HG03039 (cell line): ENCODE results near the gene INSL3.

ENCODE experiments used
- ATAC-seq: cut with Tn5 transposase; IDR thresholded peaks from one replicate; pipeline ENCODE4 v1.9.1; 2021; ENCODE audit warnings: mild to moderate bottlenecking, moderate library complexity; ENCODE audit not compliant: unreplicated experiment

INSL3 gene

GRCh38 chr19:17847538-17848366 lies 26.4 kb upstream of the INSL3 start, which contains the start of gene JAK3:
Gene JAK3 (minus strand): TSS chr19:17847982. CDS start chr19:17844417, 3,565 bp downstream.
- ATAC-seq = peak; percentile 57

- no peak for ATAC-seq
Measured at GRCh38 chr19:17846146-17846545, 24.8 kb upstream of the INSL3 start.

GRCh38 chr19:17843908-17844490 lies 22.7 kb upstream of the INSL3 start:
- no peak for ATAC-seq

DNA sequence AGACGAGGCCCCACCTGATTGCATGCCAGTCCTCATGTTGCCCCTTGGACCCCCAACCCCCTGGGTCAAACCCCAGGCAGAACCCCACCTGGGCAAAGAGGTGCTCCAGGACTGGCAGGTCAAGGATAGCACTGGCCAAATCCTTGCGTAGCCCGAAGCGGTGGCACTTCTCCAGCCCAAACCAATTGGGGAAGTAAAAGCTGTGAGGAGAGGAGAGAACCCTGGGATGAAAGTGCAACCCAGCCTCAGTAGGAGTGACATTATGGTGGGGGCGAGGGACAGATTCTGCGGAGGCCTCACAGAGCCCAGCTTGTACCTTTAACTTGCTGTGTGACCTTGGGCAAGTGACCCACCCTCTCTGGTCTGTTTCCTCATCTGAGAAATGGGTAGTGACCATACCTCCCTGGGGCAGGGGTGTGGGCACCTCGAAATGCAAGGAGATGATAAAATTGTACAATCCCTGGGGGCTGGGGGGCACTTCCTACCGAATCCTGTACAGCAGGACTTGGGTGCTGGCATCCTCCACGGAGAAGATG lies 22.0 kb upstream of the INSL3 start:
- no peak for ATAC-seq

DNA sequence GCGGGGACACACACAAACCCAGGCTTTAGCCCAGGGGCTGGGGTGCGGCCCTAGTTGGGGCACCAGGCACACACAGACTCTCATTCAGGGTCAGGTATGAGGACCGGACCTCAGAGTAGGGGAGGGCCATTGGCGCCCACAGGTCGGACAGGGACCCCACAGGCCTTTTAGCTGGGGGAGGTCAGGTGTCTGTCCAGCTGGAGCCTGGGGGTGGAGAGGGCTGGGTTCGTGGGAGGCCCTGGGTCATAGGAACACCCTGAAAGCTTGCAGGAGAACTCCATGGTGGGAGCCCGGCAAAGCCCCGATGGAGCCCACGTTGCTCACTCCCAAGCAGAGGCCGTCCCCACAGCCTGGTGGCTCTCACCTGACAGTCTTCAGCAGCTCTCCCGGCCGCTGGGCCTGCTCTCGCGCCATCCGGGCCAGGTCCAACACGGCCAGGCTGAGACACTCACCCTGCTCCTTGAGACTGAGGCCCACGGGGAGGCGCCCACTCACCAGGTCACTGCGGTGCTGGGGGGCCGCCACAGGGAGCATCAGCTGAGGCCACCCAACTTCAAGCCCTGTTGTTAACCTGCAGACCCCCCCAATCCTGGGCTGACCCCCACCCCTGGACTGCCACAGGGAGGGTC lies 21.5 kb upstream of the INSL3 start:
- ATAC-seq = no peak

DNA sequence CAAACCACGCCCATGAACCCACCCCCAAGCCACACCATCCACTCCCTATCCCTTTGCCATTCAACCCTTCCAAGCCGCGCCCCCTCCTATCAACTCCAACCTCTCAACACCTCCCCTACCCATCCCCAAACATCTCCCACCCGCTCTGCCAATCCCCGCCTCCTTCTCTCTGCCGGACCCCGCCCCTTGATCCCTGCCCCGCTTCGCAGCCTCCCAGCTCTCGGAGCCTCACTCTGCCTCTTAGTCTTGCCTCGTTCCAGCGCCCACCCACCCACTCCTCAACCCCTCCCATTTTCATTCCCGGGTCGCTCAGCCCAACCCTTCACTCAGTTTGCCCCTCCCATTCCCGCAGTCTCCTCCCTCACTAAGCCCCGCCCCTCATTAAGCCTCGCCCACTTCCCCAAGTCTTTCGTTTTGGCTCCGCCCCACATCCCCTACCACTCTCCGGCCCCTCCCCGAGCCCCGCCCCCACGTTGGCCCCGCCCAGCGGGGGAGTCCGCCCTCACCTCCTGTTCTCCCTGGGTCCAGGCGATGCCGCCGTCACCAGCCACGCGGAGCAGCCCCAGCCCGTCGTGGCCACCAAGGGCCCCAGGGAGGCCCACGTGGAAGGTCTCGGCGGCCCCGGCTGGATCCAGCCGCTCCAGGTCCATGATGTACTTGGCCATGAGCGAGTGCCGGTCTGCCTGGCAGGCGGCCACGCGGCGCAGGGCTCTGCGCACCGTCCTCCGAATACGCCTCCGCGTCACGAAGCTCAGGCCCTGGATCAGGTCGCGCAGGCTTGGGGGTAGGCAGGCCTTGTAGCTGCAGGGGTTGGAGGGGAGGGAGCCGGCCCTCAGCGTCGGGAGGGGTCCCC lies 20.7 kb upstream of the INSL3 start:
- no peak for ATAC-seq

DNA sequence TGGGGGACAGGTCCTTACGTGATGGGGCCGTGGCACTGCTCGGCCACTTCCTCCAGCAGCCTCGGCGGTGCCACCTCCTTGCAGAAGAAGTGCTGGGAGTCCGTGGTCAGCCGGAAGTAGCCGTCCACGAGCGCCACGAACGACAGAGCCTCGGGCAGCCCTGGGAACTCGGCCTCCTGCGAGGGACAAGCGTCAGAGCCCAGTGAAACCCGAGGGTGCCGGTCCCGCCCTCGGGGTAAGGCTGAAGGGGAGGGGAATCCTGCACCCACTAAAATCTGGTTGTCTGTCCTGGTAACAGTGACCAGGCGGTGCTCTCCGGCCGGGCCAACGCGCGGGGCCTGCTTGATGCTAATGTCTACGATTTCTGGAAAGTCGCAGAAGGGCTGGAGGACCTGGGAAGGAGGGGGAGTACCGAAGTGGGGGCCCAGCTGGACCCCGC lies 20.1 kb upstream of the INSL3 start:
- ATAC-seq = no peak

DNA sequence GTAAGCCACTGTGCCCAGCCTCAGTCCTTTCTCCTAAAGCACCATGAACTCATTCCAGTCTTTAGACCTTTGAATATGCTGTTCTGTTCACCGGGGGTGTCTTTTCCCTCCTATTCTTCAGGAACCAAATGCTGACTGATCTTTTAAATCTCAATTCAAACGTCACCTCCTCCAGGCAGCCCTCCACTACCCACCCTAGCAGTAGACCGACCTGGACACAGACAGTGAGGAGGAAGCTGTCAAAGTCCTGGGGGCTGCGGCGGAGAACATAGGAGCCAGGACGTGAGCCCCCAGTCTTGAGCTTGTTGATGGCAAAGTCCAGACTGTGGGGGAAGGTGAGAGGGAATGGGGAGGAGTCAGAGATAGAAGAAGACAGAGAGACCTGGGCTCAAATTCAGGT lies 18.7 kb upstream of the INSL3 start:
- no peak for ATAC-seq

- no peak for ATAC-seq
Measured at GRCh38 chr19:17837972-17838371, 16.7 kb upstream of the INSL3 start.

DNA sequence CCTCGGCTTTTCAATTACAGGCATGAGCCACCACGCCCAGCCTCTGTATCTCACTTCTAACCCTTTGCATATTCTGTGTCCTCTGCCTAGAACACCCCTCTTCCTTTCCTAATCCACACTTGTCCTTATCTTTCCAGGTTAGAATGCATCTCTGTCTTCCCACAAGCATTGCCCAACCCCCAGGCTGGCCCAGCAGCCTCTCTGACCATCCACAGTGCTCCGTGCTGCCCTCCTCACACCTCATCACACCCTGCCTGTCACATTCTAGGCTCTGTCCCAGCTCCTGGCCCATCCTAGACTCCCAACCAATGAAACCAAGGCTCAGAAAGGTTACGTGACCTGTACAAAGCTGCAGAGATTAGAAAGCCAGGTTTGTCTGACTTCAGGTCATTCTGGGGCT lies 15.2 kb upstream of the INSL3 start:
- no peak for ATAC-seq

DNA sequence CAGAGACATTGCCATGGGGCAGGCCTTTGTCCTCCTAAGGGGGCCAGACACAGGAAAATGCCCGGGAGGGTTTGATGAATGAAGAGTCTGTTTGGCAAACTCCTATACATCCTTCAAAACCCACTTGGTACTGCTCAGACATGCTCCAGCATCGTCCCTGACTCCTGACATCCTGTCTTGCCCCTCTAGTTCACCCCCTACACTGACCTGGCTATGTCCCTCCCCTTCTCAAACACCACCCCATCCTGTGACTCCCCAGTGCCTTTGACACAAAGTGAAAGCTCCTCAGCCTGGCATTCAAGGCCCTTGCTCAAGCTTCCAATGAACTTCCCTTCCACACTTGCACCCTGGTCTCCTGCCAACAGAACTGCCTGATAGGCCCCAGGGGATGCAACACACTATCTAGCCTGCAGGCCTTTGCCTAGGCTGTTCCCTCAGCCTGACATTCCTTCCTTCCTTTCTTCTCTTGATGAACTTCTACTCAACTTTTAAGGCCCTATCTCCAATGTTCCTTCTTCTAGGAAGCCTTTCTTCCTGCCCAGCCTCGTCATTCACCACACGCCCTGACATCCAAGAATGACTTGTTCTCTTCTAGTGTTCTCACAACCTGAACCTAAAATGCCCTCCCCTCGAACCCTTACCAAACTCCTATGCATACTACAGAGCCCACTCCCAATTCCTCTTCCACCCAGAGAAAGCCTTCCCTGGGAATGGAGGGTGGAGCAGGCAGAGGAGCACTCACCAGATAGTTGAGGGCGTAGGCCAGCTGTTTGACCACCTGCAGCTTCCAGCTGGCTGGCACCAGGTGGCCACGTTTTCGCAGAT lies 14.1 kb upstream of the INSL3 start:
- ATAC-seq = no peak

- no peak for ATAC-seq
Measured at GRCh38 chr19:17834350-17835181, 13.2 kb upstream of the INSL3 start.

- ATAC-seq = no peak
Measured at GRCh38 chr19:17832443-17833208, 11.3 kb upstream of the INSL3 start.

DNA sequence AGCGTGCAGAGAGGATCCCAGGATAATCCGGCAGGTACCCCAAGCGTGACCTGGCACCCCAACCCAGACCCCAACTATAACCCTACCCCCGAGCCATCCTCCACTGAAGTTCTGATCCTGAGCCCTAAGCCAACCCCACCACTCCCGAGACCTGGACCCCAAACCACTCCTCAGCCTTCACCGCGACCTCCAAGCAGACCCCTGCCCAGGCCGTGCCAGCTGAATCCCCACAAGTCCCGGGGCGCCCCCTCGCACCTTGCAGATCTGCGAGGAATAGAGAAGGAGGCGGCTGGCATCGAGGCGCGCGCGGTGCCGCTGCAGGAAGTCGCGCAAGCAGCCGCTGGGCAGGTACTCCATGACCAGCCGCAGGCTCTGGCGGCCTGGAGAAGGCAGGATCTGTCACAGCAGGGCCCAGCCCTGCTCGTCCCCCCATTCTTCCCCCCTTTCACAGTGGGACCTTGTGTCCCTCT lies 10.1 kb upstream of the INSL3 start:
- ATAC-seq = no peak

GRCh38 chr19:17830567-17831418 lies 9.5 kb upstream of the INSL3 start:
- ATAC-seq = no peak

DNA sequence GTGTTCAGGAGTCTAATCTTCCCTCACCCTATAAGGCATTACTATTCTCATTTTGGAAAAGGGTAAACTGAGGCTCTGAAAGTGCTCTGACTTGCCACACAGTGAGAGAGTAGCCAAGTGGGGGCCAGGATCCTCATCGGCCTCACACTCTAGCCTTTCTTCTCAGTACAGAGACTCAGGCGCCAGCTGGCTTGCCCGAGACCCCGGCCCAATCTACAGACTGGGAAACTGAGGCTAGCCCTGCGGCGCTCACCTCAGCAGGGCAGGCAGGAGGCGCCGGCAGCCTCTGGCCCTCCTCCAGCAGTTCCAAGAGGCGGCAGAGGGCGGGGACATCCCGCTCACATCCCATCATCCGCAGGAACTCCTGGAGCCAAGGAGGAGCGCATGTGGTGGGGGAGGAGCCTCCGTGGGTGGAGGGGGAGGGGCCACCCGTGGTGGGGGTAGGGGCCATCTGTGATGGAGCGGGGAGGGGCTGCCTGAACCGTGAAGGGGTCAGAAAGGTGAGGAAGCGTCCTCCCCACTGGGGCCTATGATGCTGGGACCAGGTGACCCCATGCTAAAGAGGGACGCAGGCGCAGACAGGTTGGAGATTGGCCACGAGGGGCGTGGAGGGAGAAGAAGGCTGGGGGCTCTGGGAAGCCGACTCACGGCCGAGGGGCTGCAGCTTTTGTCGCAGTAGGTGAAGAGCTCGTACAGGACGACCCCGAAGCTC lies 8.7 kb upstream of the INSL3 start:
- ATAC-seq = no peak
